Measurements from ENCODE around the gene POLR1D.

POLR1D gene

DNA sequence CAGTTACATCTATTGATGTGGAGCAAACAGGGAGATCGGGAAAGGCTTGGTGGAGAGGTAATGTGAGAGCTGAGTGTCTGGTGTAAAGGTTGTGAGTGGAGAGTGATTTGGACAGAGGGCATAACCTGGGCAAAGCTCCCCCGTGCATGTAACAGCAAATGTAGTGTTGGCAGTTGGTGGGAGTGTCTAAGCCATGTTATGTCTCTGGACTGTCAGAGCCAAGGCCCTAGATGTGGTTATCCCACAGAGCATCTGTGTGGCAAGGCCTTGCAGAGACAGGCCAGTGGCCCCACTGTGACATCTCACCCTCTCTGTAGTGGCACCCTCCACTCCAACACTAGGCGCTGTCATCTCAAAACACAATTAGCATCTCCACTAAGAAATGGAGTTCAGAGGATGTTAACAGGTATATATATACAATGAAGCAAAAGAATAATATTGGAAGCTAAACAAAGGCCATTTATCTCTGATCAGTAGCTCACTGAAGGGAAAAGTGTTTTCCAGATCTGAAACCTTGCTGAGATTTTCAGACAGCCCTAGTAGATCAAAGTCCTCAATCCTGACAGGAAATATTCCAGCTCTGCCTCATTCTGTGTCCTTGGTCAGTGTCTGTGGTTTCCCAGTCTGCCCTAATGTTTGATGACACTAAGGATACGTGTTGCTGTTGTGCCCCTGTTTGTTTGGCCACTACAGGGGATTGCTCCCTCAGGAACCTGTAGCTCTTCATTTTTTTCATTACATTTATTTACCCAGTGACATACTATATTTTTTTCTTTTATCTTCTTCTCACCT lies 20.2 kb downstream of the POLR1D start:
- DNase-seq: no peak

DNA sequence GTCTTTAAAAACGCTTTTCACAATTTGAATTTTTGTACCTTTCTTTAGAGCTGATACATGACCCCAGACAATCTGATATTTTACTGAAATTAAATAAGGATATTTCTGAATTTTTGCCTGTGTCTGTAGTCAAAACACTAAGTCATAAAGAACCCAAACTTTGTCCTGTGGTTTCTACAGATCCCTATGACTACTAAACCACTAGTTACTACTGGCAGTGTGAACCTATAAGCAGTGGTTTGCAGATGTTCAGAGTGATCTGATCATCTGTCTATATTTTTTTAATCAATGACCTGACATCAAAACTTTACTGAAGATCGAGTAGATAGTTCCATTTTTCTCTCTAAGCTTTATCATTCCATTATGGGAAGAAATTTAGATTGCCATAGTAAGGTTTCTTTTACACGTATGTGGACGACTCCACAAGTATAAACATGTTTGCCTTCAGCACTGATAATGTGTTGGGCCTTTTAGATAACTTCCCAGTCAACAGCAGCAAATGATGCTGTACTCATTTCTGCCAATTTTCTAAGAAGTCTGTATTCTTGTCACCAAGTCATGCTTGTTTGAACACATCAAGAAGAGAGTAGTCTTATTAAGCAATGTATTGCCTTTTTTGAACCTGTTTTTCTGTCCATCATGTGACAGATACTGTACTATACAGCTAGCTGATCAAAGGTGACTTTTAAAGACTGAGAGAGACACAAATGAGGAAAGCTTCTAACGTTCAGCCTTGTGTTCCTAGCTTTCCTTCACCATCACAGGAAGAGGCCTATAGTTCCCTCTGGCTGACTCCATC lies 21.8 kb downstream of the POLR1D start:
- no peak for DNase-seq

DNA sequence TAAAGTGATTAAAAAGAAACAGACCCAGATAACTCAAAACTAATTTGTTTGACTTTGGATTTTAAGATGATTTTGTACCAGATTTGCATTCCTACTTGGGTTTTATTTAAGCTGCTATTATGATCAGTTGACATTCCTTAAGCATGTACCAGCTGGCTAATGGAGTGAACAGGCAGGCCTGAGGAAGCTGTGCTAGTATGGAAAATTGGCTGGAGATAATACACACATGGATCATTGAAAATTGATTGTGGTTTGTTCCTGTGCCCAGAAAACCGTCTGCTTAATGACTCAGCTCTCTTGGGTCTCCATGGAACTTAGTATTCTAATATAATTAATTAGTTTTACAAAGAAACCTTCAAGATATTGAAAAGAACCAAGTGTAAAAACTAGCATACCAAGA lies 22.6 kb downstream of the POLR1D start:
- no peak for DNase-seq

DNA sequence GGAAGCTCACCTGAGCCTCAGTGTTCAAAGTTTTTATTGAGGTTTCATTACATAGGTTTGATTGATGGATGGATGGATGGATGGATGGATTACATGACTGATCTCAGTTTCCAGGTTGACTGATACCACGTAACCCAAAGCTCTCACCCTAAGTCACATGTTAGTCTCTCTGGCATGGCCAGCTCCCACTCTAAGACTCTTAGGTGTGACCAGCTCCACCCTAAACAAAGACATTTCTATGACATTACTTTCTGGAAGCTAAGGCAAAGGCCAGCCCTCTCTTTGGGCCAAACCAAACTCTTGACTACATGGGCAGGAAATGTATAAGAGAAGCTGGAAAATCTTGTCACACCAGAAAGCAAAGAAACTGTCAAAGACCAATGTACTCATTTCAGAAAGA lies 28.6 kb downstream of the POLR1D start:
- no peak for DNase-seq

DNA sequence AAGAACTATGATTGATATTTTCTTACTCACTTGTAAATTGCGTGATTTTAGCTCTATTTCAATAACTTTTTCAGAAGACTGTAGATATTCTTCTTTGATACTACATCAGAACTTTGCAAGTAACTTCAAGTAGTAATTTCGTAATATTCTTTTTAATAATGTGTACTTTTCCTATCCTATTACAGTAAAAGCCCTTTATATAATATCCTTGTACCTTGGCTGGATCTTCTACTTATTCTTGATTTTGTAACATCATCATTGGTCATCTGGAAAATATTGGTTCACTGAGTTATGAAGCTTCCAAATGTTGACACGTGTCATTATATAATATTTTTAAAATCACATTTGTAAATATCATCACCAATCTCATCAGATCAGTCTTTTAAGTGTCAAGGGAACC lies 32.4 kb downstream of the POLR1D start:
- DNase-seq: no peak

DNA sequence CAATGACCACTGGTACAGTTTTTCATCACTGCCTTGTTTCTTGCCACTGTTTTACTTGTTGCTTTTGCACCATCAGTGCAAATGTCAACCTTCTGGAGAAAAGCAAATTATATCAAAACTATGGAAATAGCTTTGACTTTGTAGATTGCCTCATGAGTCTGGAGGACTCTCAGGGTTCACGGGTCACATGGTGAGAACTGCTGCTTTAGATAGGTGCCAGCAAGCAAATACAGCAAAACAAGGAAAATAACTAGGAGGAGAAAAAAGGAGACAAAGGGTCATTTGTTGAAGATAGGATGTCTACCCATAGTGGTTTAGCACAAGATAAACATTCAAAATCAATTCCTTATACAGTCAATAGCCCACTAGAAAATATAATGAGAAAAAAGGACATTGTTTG lies 33.1 kb downstream of the POLR1D start:
- DNase-seq: no peak

DNA sequence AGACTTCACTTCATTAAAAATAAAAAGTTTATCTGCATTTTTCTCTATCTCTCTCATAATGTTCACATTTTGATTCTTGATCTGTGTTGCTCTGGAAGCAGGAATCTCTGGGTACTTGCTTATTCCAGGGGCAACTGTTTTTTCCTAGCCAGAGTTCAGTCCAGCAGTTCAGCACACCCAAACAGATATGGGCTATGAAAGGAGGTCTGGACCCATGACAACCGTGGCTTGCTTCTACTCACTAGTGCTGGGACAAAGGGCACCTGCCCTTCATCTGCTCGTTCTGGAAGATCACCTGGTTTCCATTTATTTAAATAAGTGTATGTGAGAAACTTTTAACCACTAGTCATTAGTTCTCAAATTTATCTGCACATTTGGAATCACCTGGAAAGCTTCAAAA lies 36.0 kb downstream of the POLR1D start:
- no peak for DNase-seq

DNA sequence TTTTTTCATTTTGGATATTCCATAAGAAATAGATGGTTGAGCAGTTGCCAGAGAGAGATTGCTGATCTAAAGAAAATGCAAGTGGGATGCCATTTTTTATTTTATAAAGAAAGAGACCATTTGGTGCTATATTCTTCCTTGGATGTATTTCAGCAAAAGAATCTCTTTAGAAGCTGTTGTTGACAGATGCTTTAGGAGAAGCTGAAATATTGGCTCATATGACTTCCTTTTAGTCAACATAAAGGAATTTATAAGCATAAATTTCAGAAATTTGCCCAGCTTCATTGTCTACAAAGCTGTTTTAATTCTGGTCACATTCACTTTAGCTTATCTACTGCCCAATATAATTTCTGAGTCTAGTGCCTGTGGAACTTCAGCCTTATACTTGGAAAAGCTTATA lies 36.9 kb downstream of the POLR1D start:
- DNase-seq: no peak

DNA sequence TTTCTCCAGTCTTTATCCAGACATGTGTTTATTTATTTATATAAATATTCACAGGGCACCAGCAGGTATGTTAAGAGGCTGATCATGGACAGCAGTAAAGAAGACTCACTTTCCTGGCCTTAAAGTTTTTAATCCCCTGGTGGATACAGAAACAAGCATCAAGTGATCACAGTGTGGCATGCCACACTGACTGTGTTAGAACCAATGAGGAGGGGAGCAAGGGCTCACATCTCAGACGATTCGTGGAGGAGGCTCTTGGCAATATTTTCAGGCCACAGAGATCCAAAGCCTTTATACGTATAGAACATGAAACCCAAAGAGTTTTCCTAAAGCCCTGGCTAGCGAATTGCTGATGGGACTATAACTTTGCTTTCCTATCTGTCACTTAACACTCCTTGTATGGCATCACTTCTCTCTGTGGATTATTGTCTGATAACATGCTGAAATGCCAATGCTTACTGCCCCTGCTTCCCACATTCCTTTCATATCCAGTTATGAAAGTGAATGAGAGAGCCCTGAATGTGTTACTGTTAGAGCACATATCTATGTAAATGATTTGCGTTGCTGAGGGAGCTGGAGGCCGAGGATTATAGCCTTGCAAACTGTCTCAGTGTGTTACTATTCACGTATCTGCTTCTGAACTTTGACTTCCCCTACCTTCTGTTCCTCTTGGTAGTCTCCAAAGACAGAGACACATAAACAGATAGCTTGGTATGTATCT lies 37.6 kb downstream of the POLR1D start:
- DNase-seq: no peak

DNA sequence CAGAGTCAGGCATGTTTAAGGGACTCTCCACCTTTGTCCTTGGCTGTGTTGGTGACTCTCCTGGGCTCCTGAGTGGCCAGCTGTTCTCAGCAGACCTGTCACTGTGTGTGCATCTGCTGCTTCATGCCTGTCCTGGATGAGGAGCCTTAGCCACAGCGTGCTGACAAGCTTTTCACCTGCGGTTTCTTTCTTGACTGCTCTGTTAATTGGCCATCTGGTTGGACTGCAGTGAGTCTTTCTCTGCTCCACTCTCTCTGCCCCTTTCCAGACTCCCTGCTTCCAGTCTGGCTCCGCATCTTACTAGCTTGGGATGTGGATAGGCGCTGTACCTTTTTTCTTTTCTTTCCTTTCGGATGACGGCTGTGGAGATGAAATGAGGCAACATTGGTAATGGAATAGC lies 38.8 kb downstream of the POLR1D start:
- no peak for DNase-seq

DNA sequence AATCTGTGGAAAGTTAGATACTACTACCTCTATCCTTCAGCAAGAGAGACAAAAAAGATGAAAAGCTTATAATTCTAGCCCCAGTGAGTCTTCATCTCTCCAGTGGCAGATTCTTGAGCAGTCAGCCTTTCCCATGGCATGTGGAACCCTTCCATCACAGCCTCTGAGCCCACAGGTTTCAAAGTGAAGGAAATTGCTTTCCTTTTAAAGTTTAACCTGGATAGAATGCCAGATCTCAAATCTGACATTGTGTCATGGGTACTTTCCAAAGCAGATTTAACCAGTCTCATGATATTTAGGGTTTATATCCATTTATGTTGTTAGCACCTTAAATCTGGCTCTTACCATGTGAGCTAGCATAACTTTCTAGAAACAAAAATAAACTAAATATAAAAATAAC lies 39.3 kb downstream of the POLR1D start:
- DNase-seq: no peak

DNA sequence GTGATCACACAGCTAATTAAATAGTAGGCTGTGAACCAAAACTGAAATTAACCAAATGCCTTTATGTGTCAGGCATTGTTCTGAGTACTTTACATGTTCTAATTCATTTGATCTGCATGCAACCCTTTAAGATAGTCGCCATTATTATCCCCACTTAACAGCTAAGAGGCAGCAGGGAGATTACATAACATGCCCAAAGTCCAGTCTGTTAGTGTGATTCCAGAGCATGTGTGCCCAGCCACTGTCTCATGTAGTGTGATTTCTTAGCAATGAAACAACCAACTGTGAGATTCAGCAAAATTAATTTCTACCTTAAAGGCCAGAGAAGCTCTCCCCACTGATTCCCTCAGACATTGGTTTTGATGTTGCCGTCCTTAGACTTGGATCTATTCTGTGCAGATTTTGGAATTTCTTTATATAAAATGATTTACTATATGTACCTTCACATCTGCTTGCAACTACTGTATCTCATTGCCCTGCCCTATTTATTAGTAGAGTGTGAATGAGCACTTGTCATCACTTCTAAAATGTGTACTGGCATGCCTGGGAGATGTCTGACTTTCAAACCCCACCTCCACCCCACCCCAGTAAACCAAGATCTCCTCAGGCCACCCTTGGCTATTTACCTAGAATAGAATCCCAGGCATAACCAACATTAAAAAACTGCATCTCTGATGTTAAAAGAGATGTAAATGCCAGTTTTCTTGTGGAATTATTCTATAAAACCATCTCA lies 41.2 kb downstream of the POLR1D start:
- no peak for DNase-seq

DNA sequence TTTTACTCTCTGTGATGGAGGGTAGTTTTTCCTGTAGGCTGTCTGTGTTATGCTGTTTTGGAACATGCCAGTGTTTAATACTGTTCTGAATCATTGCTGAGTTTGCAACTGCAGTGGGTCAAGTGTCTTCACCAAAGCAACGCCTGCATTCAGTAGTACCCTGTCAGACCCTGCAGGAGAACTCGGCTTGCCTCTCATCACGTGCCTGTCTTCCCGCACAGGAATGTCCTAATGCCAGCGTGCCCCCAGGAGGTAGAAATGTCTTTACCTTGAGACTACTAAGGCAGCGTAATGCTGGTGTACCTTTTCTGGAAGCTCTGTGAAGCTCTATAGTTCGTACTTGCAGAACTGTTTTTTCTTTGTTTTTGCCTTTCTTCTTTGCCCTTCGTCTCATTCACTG lies 42.3 kb downstream of the POLR1D start:
- DNase-seq: no peak

DNA sequence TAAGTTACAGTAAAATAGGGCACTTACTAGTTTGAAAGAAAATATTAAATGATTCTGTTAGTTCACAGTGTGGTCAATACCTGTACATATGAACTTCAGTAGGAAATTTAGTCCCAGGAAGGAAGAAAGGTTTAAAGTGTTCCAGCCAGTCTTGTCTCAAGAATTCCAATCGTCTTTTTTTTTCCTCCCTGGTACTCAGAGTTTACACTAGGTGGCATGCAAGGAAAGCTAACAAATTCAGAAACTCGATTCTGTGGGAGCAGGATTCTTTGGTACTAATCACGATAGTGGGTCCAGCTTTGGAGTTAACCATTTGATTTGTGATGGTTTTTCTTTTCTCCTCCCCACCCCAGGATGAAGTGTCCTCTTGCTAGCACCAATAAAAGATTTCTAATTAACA lies 43.6 kb downstream of the POLR1D start:
- DNase-seq: no peak

DNA sequence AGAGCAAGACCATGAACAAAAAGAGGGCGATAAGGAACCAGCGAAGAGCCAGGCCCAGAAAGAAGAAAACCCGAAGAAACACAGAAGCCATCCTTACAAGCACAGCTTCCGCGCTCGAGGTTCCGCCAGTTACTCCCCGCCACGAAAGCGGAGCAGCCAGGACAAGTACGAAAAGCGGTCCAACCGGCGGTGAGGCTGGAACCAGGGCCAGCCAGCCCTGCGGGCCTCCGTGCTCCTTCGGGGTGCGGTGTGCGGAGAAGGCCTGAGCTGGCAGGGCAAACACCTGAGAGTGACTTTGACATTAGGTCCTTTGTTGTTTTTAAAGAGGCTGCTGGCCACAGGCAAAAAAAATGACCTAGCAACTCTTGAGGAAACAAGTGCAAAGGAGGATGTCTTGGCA lies 44.1 kb downstream of the POLR1D start:
- DNase-seq: no peak

DNA sequence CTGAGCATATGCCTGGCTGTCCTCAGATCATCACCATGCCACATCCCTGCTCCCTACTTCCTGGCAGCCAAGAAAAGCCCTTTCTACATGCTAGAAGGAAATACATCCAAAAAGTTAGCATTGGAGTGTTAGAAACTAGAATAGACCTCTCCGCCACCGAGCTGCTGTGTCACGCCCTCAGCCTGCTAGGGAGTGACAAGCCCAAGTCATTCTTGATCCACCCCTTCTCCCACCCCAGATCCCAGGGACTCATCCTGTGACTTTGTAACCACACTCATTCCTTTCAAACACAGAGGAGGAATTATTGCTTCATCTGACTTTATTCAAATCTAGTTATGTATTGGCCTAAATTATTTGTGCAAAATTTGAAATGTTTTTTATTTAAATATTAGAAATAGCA lies 45.3 kb downstream of the POLR1D start:
- no peak for DNase-seq

DNA sequence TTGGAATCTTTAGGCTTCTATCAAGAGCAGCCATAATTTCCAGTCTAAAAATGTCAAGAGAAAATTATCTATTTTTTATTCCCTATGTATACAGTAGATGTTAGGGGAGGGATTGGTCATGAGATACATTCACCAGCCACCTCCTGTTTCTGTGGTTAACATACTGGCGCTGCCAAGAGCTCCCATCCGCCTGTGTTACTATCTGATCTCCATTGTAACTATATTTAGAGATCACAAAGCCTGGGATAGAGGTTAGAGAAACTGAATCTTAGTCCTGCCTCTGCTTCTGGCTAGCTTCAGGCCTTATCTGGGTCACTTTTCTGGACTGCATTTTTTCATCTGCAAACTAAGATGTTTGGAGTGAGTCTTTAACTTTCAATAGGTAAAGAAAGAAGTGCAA lies 46.3 kb downstream of the POLR1D start:
- DNase-seq: no peak

DNA sequence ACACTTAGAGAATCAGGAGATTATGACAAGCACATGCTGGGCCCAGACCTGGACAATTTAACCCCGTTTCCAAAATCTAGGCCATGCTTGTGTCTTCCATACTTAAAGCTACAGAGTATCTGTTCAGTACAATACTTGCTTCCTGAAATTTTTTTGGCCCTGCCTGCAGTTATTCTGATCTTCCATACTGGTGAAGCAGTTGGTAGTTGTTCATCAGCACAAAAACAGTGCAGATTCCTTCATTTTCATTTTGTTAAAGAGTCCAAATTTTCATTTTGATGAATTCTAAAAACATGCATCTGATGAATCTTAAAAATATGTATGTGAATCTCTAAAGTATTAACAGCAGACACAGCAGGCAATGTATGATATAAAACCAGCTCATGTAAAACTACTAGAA lies 49.2 kb downstream of the POLR1D start:
- no peak for DNase-seq

DNA sequence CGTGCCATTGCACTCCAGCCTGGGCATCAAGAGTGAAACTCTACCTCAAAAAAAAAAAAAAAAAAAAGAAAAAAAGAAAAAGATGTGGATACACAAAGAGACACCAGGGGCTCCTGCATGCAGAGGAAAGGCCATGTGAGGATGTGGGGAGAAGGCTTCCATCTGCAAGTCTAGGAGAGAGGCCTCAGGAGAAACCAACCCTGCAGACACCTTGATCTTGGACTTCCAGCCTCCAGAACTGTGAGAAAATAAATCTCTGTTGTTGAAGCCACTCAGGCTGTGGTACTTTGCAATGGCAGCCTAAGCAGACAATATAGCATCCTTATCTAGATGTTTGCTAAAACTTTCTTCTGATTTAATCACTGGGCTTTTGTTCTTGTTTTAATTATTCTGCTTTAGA lies 50.3 kb downstream of the POLR1D start:
- no peak for DNase-seq

Measured in bone marrow (tissue), 2 donors.